ENCODE results near the gene AS3MT.

Gene AS3MT

DNA sequence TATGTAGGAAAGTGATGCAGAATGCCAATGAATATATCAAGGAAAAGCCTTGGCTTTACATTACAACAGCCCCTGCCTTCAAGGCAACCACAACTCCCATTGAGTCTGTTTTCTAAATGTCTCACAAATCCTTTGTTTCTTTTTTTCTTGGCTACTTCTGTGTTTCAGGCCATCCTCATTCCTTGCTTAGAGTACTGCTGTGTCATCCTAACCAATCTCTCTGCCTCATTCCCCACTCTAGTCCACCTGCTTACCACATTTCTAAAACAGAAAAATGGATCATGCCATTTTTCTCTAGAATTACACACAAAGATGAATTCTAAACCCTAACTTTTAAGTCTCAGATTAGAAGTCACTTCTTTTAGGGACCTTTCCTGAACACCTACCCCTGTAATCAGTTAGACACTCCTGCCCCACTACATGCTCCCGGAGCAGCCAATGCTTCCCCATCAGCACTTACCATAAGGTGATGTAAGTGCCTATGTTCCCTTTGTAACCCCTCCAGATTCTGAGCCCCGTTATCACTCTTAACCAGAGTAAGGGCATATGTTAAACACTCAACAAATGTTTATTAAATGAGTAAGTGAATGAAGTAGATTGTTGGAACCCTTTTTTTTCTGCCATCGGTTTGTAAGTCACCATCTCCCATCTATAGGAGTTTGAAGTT lies 12.4 kb upstream of the AS3MT start:
- Histone ChIP-seq H3K9ac (no peak overlapping the region), H3K27ac (no peak overlapping the region), H3K27me3 (ENCODE audit: insufficient read depth, low read depth) (no peaks in the 10 kb centered on the region), H4K20me1 (ENCODE audit: insufficient read depth) (no peaks in the 10 kb centered on the region), H2AFZ (ENCODE audit: low read depth) (no peak overlapping the region), H3K36me3 (ENCODE audit: insufficient read depth) (no peaks in the 10 kb centered on the region), H3K4me1 (ENCODE audit: low read depth, poor library complexity, severe bottlenecking) (peaks cover 12% of the 10 kb centered on the region), H3K79me2 (ENCODE audit: insufficient read depth, low read depth) (peaks cover 5% of the 10 kb centered on the region; the same call in 1 of the 2 replicates), H3K4me3 (IDR thresholded peaks at IDR 0.05; ENCODE audit: insufficient read depth, low read depth, low read length) (no peak overlapping the region), H3K4me2 (no peak overlapping the region)
- no peak for TF ChIP-seq CTCF (conservative IDR thresholded peaks at IDR 0.05; ENCODE audit: low read depth, low read length)

- Histone ChIP-seq H3K4me2 (no peak overlapping the region), H3K27me3 (ENCODE audit: insufficient read depth, low read depth) (no peaks in the 10 kb centered on the region), H3K4me1 (ENCODE audit: low read depth, poor library complexity, severe bottlenecking) (peaks cover 5% of the 10 kb centered on the region), H4K20me1 (ENCODE audit: insufficient read depth) (no peaks in the 10 kb centered on the region), H3K9ac (no peak overlapping the region), H2AFZ (ENCODE audit: low read depth) (no peak overlapping the region), H3K36me3 (ENCODE audit: insufficient read depth) (no peaks in the 10 kb centered on the region), H3K27ac (no peak overlapping the region), H3K4me3 (IDR thresholded peaks at IDR 0.05; ENCODE audit: insufficient read depth, low read depth, low read length) (no peak overlapping the region), H3K79me2 (ENCODE audit: insufficient read depth, low read depth) (peaks cover 5% of the 10 kb centered on the region; the same call in 1 of the 2 replicates)
- no peak for TF ChIP-seq CTCF (conservative IDR thresholded peaks at IDR 0.05; ENCODE audit: low read depth, low read length)
Measured at GRCh38 chr10:102859911-102860310, 9.4 kb upstream of the AS3MT start.

DNA sequence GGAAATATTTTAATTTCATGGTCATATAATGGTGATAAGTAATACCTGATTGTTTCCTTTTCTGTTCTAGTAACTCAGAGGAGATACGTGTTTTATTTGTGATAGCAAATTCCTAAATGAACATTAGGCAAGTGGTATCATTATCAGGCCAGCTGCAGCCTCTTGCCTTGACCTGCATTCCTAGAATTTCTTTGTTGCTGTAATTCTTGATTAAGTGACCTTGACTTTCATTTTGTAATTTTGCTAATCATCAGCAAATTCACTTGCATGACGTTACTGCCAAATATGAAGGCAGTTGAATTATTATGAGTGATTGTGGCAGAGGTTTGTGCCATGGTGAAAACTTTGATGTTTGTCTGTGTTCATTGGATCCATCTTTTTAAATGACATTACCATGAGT lies 5.6 kb upstream of the AS3MT start:
- no peaks in the 10 kb centered on the region for H3K27me3 ChIP-seq (ENCODE audit: insufficient read depth, low read depth)
- H2AFZ ChIP-seq (ENCODE audit: low read depth) = no peak overlapping the region
- H3K9ac ChIP-seq = no peak overlapping the region
- no peaks in the 10 kb centered on the region for H4K20me1 ChIP-seq (ENCODE audit: insufficient read depth)
- no peak for TF ChIP-seq CTCF (conservative IDR thresholded peaks at IDR 0.05; ENCODE audit: low read depth, low read length)
- no peaks in the 10 kb centered on the region for H3K36me3 ChIP-seq (ENCODE audit: insufficient read depth)
- H3K4me1 ChIP-seq (ENCODE audit: low read depth, poor library complexity, severe bottlenecking) = no peaks in the 10 kb centered on the region
- no peak overlapping the region for H3K4me3 ChIP-seq (IDR thresholded peaks at IDR 0.05; ENCODE audit: insufficient read depth, low read depth, low read length)
- H3K79me2 ChIP-seq (ENCODE audit: insufficient read depth, low read depth) = no peaks in the 10 kb centered on the region
- H3K27ac ChIP-seq = no peak overlapping the region
- no peak overlapping the region for H3K4me2 ChIP-seq

- Histone ChIP-seq H3K4me3 (IDR thresholded peaks at IDR 0.05; ENCODE audit: insufficient read depth, low read depth, low read length) (no peak overlapping the region), H3K4me1 (ENCODE audit: low read depth, poor library complexity, severe bottlenecking) (no peaks in the 10 kb centered on the region), H4K20me1 (ENCODE audit: insufficient read depth) (no peaks in the 10 kb centered on the region), H3K4me2 (no peak overlapping the region), H3K27ac (no peak overlapping the region), H3K27me3 (ENCODE audit: insufficient read depth, low read depth) (no peaks in the 10 kb centered on the region), H3K36me3 (ENCODE audit: insufficient read depth) (no peaks in the 10 kb centered on the region), H3K79me2 (ENCODE audit: insufficient read depth, low read depth) (no peaks in the 10 kb centered on the region), H3K9ac (no peak overlapping the region), H2AFZ (ENCODE audit: low read depth) (no peak overlapping the region)
- TF ChIP-seq CTCF (conservative IDR thresholded peaks at IDR 0.05; ENCODE audit: low read depth, low read length) = no peak
Measured at GRCh38 chr10:102865620-102866019, 3.6 kb upstream of the AS3MT start.

Data from KMS-11 (cell line).